Stimulated activated CD8-positive, alpha-beta memory T cell treated with anti-CD3 and anti-CD28 coated beads, Interleukin-2, amount 100 ng/mL, for 1 hour (primary cell): Measurements from ENCODE around the gene RSPH10B2.
"Not testable (repeated sequence)": the region's sequence is repeated elsewhere in the genome, so short reads cannot be mapped to it uniquely, and the experiment has no call there.

Experiments
- DNase-seq, 2 donors: peaks; one replicate each; pipeline ENCODE4 v3.0.0-alpha.2; 2020; ENCODE audit warnings: low read depth in 2 of 2

The RSPH10B2 gene

GRCh38 chr7:6789353-6789752 is 35.5 kb downstream of the RSPH10B2 start:
- not testable (repeated sequence) for DNase-seq

- DNase-seq = not testable (repeated sequence)
Observed at GRCh38 chr7:6792113-6792872, 38.4 kb downstream of the RSPH10B2 start.

- DNase-seq = not testable (repeated sequence)
Observed at GRCh38 chr7:6794276-6794675, 40.4 kb downstream of the RSPH10B2 start.

GRCh38 chr7:6797218-6797617 is 43.3 kb downstream of the RSPH10B2 start:
- DNase-seq = not testable (repeated sequence)

GRCh38 chr7:6798047-6798446 is 44.1 kb downstream of the RSPH10B2 start:
- DNase-seq = not testable (repeated sequence)

GRCh38 chr7:6799887-6800286 is 46.0 kb downstream of the RSPH10B2 start:
- not testable (repeated sequence) for DNase-seq

- not testable (repeated sequence) for DNase-seq
Observed at GRCh38 chr7:6800331-6800730, 46.4 kb downstream of the RSPH10B2 start.

- DNase-seq = not testable (repeated sequence)
Observed at GRCh38 chr7:6807393-6807918, 53.6 kb downstream of the RSPH10B2 start.

- DNase-seq = not testable (repeated sequence)
Observed at GRCh38 chr7:6807959-6808358, 54.1 kb downstream of the RSPH10B2 start.

GRCh38 chr7:6813011-6813410 is 59.1 kb downstream of the RSPH10B2 start:
- DNase-seq = not testable (repeated sequence)

GRCh38 chr7:6815470-6815869 is 61.6 kb downstream of the RSPH10B2 start:
- not testable (repeated sequence) for DNase-seq

- not testable (repeated sequence) for DNase-seq
Observed at GRCh38 chr7:6821622-6822021, 67.7 kb downstream of the RSPH10B2 start.

- DNase-seq = not testable (repeated sequence)
Observed at GRCh38 chr7:6825236-6826125, 71.6 kb downstream of the RSPH10B2 start.

GRCh38 chr7:6826151-6826550 is 72.2 kb downstream of the RSPH10B2 start, which contains the start of gene CCZ1B:
Gene CCZ1B, minus strand, starts transcription at chr7:6826275. Its CDS starts 78 bp downstream, at chr7:6826197.
- peak; percentile 66 to 80 for DNase-seq

GRCh38 chr7:6827180-6827579 is 73.3 kb downstream of the RSPH10B2 start:
- DNase-seq = not testable (repeated sequence)

GRCh38 chr7:6829616-6830015 is 75.7 kb downstream of the RSPH10B2 start:
- not testable (repeated sequence) for DNase-seq

GRCh38 chr7:6830026-6830425 is 76.1 kb downstream of the RSPH10B2 start:
- DNase-seq = not testable (repeated sequence)

GRCh38 chr7:6831018-6831725 is 77.3 kb downstream of the RSPH10B2 start:
- DNase-seq = no peak

- DNase-seq = no peak
Observed at GRCh38 chr7:6833636-6834035, 79.7 kb downstream of the RSPH10B2 start.

- DNase-seq = not testable (repeated sequence)
Observed at GRCh38 chr7:6835521-6835920, 81.6 kb downstream of the RSPH10B2 start.

GRCh38 chr7:6837081-6837480 is 83.2 kb downstream of the RSPH10B2 start:
- DNase-seq = not testable (repeated sequence)
